ENCODE data around the gene CELF2. TPM values are rescaled to one million over a fixed set of nuclear protein-coding genes. Genes with fewer than 3 reads are reported as not detected.

CELF2 gene
- total and polyA plus RNA-seq, 2 donors from 2014 or later = 1.7 to 39.2 TPM

DNA sequence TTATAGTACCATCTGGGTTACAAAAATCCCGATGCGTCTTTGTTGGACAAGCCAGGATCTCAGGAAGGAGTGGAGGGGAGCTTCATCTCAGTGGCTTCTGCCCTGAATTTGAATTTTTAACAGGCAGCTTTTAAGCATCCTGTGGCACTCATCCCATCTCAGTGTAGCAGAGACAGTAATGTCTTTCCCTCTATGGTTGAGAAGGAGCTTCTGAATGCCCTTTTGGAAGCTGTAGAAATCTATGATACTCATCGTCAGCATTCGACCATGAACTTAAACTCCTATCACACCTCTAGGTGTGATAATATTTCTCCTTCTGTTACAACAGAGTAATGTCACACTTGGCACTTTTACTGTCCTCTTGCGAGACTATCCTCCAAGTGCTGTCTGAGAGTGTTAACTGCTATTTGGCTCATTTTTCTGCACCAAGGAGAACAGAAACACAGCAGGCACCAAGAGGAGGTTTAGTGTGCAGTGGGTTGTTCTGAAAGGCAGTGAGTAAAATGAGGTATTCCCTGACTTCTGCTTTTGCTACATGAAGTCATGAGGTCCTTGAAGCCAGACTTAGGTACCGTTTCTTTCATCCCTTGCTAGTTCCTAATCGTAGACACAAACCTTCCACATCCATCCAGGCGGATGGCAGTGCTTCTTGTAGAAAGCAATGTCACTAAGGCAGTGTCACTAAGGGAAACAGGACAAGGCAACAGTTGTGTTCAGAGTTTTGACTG lies 177.4 kb downstream of the CELF2 start:
- Histone ChIP-seq H3K4me3 (ENCODE audit: low read length in 3 of 3) (no peak overlapping the region), H3K4me1 (ENCODE audit: control insufficient read depth in 2 of 3, insufficient read depth in 2 of 3, low read depth in 1 of 3, low read length in 3 of 3) (peaks cover 0 to 5% (median 0%) of the 10 kb centered on the region in 3 donors), H3K27ac (ENCODE audit: low read depth in 2 of 2, low read length in 2 of 2) (no peak overlapping the region), H3K9ac (ENCODE audit: low read length in 3 of 3) (no peak overlapping the region), H3K9me3 (ENCODE audit: control insufficient read depth in 2 of 3, insufficient read depth in 1 of 3, low read length in 3 of 3) (no peaks in the 10 kb centered on the region), H3K36me3 (ENCODE audit: control insufficient read depth in 2 of 3, insufficient read depth in 3 of 3, low read length in 3 of 3) (no peaks in the 10 kb centered on the region), H3K27me3 (ENCODE audit: control insufficient read depth, insufficient read depth, low read length) (no peaks in the 10 kb centered on the region)
- intact Hi-C loops (cut with DNase I) = no loop called here
- FAIRE-seq (no peak), DNase-seq (no peak)
- TF ChIP-seq, protein P1, sequence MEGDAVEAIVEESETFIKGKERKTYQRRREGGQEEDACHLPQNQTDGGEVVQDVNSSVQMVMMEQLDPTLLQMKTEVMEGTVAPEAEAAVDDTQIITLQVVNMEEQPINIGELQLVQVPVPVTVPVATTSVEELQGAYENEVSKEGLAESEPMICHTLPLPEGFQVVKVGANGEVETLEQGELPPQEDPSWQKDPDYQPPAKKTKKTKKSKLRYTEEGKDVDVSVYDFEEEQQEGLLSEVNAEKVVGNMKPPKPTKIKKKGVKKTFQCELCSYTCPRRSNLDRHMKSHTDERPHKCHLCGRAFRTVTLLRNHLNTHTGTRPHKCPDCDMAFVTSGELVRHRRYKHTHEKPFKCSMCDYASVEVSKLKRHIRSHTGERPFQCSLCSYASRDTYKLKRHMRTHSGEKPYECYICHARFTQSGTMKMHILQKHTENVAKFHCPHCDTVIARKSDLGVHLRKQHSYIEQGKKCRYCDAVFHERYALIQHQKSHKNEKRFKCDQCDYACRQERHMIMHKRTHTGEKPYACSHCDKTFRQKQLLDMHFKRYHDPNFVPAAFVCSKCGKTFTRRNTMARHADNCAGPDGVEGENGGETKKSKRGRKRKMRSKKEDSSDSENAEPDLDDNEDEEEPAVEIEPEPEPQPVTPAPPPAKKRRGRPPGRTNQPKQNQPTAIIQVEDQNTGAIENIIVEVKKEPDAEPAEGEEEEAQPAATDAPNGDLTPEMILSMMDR (IDR thresholded peaks at IDR 0.05; ENCODE audit: borderline replicate concordance, extremely low read depth, insufficient read depth) = no peak

DNA sequence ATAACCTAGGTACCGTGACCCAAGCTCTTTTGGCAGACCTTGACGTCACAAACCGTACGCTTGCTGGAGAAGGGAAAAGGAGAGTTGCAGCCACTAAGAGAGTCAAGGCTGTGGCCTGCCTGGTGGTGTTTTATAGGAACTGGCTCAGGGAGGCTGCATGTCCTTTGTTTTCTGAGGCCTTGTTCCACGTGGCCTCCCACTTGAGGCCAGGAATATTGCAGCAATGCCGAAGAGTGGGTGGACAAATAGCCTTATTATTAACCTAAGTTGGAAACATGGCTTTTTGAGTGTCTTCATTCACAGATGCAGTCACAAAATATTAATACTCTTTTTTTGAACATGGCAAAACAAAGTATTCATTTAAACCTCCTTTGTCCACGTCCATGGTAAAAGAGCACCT lies 178.0 kb downstream of the CELF2 start:
- intact Hi-C loops (cut with DNase I) = no loop called here
- Histone ChIP-seq H3K36me3 (ENCODE audit: control insufficient read depth in 2 of 3, insufficient read depth in 3 of 3, low read length in 3 of 3) (no peaks in the 10 kb centered on the region), H3K9me3 (ENCODE audit: control insufficient read depth in 2 of 3, insufficient read depth in 1 of 3, low read length in 3 of 3) (no peaks in the 10 kb centered on the region), H3K27me3 (ENCODE audit: control insufficient read depth, insufficient read depth, low read length) (no peaks in the 10 kb centered on the region), H3K9ac (ENCODE audit: low read length in 3 of 3) (no peak overlapping the region), H3K4me1 (ENCODE audit: control insufficient read depth in 2 of 3, insufficient read depth in 2 of 3, low read depth in 1 of 3, low read length in 3 of 3) (peaks cover 0 to 5% (median 0%) of the 10 kb centered on the region in 3 donors), H3K27ac (ENCODE audit: low read depth in 2 of 2, low read length in 2 of 2) (no peak overlapping the region), H3K4me3 (ENCODE audit: low read length in 3 of 3) (no peak overlapping the region)
- TF ChIP-seq, protein P1 (IDR thresholded peaks at IDR 0.05; ENCODE audit: borderline replicate concordance, extremely low read depth, insufficient read depth) = no peak
- FAIRE-seq = no peak
- no peak for DNase-seq

DNA sequence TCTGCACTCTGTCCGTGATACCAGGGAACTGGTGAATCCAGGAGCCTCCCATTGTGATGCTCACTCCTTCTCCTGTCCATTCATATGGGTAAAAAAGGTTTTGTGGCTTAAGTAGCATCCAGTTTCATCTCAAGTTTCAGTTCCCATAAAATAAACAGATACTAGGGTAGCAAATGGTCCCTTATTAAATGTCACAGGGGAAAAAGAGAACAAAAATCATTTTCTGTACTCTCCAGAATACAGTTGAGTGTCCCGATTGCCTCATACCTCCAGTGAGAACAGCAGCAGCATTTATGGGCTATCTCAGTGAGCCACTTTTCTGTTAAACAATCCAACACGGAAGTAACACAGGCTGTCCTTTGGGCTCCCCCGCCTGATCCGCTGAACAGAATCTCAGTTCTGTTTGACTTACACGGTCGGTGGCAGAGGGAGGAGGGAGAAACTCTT lies 179.6 kb downstream of the CELF2 start:
- Histone ChIP-seq H3K9me3 (ENCODE audit: control insufficient read depth in 2 of 3, insufficient read depth in 1 of 3, low read length in 3 of 3) (no peaks in the 10 kb centered on the region), H3K9ac (ENCODE audit: low read length in 3 of 3) (no peak overlapping the region), H3K4me3 (ENCODE audit: low read length in 3 of 3) (no peak overlapping the region), H3K27ac (ENCODE audit: low read depth in 2 of 2, low read length in 2 of 2) (no peak overlapping the region), H3K27me3 (ENCODE audit: control insufficient read depth, insufficient read depth, low read length) (no peaks in the 10 kb centered on the region), H3K4me1 (ENCODE audit: control insufficient read depth in 2 of 3, insufficient read depth in 2 of 3, low read depth in 1 of 3, low read length in 3 of 3) (peaks cover 0 to 1% (median 0%) of the 10 kb centered on the region in 3 donors), H3K36me3 (ENCODE audit: control insufficient read depth in 2 of 3, insufficient read depth in 3 of 3, low read length in 3 of 3) (no peaks in the 10 kb centered on the region)
- intact Hi-C loops (cut with DNase I) = no loop called here
- TF ChIP-seq, protein P1 (IDR thresholded peaks at IDR 0.05; ENCODE audit: borderline replicate concordance, extremely low read depth, insufficient read depth) = no peak
- FAIRE-seq (no peak), DNase-seq (peak in 2 of 5 donors; percentile 34 to 43)

Data from kidney (tissue), 14 donors.